ENCODE measurements around the gene PNKP.

The PNKP gene

DNA sequence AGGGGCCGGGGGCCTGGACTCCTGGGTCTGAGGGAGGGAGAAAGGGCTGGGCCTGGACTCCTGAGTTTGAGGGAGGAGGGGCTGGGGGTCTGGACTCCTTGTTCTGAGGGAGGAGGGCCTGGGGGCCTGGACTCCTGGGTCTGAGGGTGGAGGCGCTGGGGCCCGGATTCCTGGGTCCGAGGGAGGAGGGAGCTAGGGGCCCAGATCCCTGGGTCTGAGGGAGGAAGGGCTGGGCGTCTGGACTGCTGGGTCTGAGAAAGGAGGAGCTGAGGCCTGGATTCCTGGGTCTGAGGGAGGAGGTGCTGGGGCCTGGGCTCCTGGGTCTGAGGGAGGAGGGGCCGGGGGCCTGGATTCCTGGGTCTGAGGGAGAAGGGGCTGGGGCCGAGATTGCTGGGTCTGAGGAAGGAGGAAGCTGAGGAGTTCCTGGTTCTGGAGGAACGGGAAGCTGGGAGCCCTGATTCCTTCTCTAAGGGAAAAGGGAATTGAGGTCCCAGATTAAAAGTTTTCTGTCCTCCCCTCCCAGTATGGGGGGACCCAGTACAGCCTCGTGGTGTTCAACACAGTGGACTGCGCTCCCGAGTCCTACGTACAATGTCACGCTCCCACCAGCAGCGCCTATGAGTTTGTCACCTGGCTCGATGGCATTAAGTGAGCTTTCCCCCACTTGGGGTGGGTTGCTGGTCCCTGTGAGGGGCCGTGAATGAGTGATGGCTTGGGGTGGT, 48.6 kb downstream of the PNKP start:
- DNase-seq = peak; percentile 23 to 63 (median 38)

DNA sequence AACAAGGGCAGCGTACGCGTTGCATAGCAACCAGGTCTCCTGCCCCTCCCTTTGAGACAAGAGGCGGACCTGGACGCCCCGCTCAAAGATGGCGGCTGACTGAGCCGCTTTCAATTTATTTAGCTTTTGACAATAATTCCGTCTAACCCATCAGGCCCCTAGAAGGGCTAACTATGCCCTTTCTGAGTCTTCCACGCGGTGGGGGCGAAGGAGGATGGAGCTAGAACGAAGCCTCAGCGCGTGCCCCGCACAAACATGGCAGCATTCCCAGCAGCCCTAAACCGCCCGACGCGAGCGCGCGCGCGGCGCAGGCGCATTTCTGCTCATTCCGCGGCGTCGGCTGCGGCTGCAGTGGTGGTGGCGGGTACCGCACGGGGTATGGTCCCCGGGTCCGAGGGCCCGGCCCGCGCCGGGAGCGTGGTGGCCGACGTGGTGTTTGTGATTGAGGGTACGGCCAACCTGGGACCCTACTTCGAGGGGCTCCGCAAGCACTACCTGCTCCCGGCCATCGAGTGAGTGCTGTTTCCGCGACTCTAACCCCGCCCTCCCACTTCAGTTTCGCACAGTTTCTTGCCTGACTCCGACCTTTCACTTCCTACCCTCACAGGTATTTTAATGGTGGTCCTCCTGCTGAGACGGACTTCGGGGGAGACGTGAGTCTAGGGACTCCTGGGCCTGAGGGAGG, 49.3 kb downstream of the PNKP start, which contains the start of gene MED25:
MED25 (plus strand) TSS at position 326 of the 685 bp plus-strand sequence; CDS start at position 379, 53 bp downstream.
- peak; percentile 92 to 96 (median 94) for DNase-seq

DNA sequence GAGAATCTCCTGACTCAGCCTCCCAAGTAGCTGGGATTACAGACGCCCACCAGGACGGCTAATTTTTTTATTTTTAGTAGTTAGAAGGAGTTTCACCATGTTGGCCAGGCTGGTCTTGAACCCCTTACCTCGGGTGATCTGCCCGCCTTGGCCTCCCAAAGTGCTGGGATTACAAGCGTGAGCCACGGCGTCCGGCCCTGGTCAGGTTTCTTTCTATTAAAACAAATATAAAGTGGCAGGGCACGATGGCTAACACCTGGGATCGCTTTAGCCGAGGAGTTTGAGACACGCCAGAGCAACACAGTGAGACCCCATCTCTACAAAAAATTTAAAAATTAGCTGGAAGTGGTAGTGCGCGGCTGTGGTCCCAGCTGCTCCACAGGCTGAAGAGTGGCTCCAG, 50.8 kb downstream of the PNKP start:
- no peak for DNase-seq

DNA sequence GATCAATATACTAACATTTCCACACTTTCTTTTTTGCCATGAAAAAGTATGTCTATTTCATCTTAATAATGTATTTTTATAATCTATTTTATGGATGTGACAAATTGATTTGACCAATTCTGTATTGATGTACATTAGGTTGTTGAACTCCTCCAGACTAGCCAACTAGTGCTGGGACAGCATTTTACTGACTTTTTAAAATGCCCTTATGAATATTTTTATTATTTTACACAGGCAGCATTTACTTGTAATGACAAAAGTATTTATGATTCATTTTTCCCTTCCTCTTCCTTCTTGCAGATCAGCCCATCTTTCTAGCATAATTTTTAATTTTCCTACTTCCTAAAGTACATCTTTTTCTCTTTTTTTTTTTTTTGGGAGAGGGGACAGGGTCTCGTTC, 53.4 kb downstream of the PNKP start:
- no peak for DNase-seq

DNA sequence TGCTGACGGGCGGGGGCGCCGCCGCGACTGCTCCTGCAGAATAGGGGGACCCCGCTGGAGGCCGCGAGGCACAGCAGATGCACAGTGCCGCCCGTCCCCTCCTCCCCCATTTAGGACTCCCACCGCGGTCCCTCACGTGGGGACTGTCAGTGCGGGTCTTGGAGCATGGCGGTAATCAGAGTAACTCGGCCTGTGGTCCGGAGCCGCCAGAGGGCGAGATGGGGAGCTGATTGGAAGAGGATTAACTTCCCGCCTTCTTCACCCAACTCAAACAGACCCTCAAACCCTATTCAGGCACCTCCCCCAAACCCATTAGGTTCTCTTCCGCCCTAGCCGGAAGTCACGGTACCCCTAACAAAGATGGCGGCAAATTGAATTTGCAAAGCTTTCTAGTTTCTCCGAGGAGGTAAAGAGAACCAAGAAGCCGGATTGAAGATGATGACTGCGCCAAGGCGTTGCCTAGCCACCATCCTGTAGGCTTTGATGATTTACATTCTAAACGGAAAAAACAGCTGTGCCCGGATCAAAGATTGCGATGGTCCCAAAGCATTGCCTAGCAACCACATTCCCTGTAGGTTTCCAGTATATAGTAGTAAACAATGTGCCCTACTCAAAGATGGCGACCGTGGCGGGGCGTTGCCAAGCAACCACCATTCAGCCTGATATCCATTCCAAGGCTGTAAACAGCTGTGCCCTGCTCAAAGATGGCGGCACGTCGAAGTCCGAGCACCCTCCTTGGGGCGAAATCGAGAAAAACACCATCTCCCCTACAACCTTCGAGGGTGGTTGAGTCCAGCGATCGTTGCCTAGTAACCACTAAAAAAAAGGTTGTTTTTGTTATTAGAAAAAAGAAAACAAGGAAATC, 54.1 kb downstream of the PNKP start, which contains the start of gene FUZ:
FUZ (minus strand) TSS at position 296 of the 865 bp plus-strand sequence; CDS start at position 110, 186 bp downstream.
- DNase-seq = peak; percentile 97 to 99 (median 98)

DNA sequence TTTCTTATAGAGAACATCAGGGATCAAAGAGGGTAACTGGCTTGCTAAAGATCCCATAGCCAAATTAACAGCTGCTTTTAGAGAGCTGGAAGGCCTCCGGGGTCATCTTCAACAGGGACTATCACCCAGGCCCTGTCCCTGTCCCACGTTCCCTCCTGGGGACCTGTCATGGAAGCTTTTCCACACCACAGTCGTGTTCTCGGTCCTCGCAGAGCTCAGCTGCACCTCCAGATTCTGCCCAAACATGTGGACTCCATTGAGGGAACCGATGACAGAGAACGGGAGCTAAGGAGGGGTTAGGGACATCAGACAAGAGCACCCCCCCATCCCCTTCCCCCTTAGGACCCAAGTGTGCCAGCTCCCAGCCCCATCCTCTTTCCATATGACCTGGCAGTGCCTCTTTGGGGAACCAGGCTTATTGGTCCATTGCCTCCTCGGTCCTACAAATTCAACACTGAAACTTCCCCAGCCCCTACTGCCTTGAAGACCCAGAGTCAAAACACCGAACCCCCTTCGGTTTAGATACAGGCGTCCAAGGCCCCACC, 54.9 kb downstream of the PNKP start:
- DNase-seq = no peak

DNA sequence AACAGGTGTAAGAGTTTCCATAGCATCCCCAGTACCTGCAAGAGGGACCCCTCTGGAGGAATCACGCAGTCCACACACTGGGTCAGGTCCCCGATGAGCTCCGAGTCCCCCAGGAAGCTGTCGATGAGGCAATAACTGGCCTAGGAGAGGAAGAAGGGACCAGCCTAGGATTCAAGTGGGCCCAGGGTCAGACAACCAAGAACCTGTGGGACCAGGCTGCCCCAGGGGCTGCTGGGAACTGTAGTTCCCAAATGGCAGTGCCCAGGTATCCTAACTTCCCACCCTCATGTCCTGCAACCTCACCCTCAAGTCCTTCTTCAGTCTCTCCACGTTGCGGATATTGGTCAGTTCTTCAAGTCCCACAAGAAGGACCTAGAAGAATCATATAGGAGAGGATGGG, 56.0 kb downstream of the PNKP start:
- DNase-seq = no peak
